Gastrocnemius medialis (tissue), 4 donors: Measurements from ENCODE around the gene MAGEA11.
"Not testable (repeated sequence)": the region's sequence is repeated elsewhere in the genome, so short reads cannot be mapped to it uniquely, and the experiment has no call there.

ENCODE experiments used
- POLR2A ChIP-seq, 2 donors: fragments of 450-650 bp; IDR thresholded peaks; one replicate each; pipeline ENCODE4 v1.6.1; 2017; ENCODE audit warnings: antibody characterized with exemption in 2 of 2, mild to moderate bottlenecking in 2 of 2, moderate library complexity in 2 of 2
- TF ChIP-seq, protein P1 (sequence below), 5 experiments: fragments of 450-650 bp in 3 of 5; fragments of 200-600 bp in 2 of 5; sonication (generic) in 2 of 5; IDR thresholded peaks in 4 of 5; conservative IDR thresholded peaks in 1 of 5; 1 replicate in 4 of 5; 2 replicates in 1 of 5; pipeline ENCODE4 v1.5.1; 2016 to 2019; ENCODE audit warnings: antibody characterized with exemption in 5 of 5, mild to moderate bottlenecking in 3 of 5, moderate library complexity in 3 of 5

DNA sequence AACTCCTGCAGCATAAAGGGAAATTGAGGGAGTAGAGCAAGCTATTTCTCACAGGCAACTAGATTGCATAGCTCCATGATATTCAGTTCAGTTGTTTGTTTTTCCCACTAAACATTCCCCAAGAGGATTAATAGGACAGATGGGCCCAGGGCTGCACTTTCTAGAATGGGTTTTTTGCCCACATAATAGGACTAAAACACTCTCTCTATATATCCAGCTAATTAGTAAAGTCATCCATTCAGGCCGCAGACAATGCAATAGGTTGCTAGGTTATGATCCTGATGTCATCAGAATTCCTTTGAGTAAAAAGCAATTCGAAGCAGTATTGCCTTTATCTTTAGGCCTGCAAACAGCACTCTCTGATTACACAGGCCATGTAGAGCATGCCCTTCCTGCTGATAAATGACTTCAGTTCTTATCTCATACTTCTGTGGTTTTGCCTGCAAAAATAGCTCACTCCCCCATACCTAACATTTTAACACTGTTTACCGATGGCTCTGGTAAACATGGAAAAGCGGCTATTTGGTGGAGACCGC lies 11.8 kb downstream of the MAGEA11 start:
- TF ChIP-seq, protein P1, sequence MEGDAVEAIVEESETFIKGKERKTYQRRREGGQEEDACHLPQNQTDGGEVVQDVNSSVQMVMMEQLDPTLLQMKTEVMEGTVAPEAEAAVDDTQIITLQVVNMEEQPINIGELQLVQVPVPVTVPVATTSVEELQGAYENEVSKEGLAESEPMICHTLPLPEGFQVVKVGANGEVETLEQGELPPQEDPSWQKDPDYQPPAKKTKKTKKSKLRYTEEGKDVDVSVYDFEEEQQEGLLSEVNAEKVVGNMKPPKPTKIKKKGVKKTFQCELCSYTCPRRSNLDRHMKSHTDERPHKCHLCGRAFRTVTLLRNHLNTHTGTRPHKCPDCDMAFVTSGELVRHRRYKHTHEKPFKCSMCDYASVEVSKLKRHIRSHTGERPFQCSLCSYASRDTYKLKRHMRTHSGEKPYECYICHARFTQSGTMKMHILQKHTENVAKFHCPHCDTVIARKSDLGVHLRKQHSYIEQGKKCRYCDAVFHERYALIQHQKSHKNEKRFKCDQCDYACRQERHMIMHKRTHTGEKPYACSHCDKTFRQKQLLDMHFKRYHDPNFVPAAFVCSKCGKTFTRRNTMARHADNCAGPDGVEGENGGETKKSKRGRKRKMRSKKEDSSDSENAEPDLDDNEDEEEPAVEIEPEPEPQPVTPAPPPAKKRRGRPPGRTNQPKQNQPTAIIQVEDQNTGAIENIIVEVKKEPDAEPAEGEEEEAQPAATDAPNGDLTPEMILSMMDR (IDR thresholded peaks at IDR 0.05 in 4 of 5, conservative IDR thresholded peaks at IDR 0.05 in 1 of 5): not testable (repeated sequence)
- TF ChIP-seq POLR2A (IDR thresholded peaks at IDR 0.05): not testable (repeated sequence)
